GM12892 (cell line): ENCODE measurements around the gene ARRDC3.
"Not testable (repeated sequence)": the region's sequence is repeated elsewhere in the genome, so short reads cannot be mapped to it uniquely, and the experiment has no call there.

Source experiments
- POLR2A ChIP-seq: IDR thresholded peaks from 2 replicates; pipeline ENCODE4 v1.6.1; 2011; ENCODE audit warnings: low read depth, low read length, control low read depth
- POLR2AphosphoS5 ChIP-seq: IDR thresholded peaks from 2 replicates; pipeline ENCODE4 v1.6.1; 2011; ENCODE audit warnings: low read depth, low read length, control low read depth
- TAF1 ChIP-seq: IDR thresholded peaks from 2 replicates; pipeline ENCODE4 v1.6.1; 2011; ENCODE audit warnings: low read depth, mild to moderate bottlenecking, control low read depth, low read length, borderline replicate concordance

GRCh38 chr5:91389555-91389954 is 6.4 kb upstream of the ARRDC3 start:
- TF ChIP-seq POLR2A, TAF1, POLR2AphosphoS5: not testable (repeated sequence)
